Stimulated activated CD4-positive, alpha-beta T cell treated with anti-CD3 and anti-CD28 coated beads, Interleukin-1b, Interleukin-23, amount 100 ng/mL, for 1 hour (primary cell): Measurements from ENCODE around the gene NACC1.

Experiments used
- DNase-seq, 2 donors: peaks; one replicate each; pipeline ENCODE4 v3.0.0-alpha.2; 2020; ENCODE audit warnings: low read depth in 2 of 2

The NACC1 gene

GRCh38 chr19:13120817-13121216 is 2.8 kb downstream of the NACC1 start:
- DNase-seq: no peak

GRCh38 chr19:13121551-13122274 is 3.6 kb downstream of the NACC1 start:
- DNase-seq: no peak

GRCh38 chr19:13122275-13122878 is 4.3 kb downstream of the NACC1 start:
- DNase-seq: no peak

GRCh38 chr19:13122980-13123957 is 5.2 kb downstream of the NACC1 start:
- DNase-seq: no peak

- no peak for DNase-seq
These were observed 9.0 kb downstream of the NACC1 start for GRCh38 chr19:13127051-13127450.

GRCh38 chr19:13127811-13128575 is 9.9 kb downstream of the NACC1 start:
- no peak for DNase-seq

GRCh38 chr19:13128583-13128982 is 10.5 kb downstream of the NACC1 start:
- no peak for DNase-seq

- DNase-seq: no peak
These were observed 11.3 kb downstream of the NACC1 start for GRCh38 chr19:13129384-13129783.

GRCh38 chr19:13130886-13131490 is 12.9 kb downstream of the NACC1 start:
- no peak for DNase-seq

- no peak for DNase-seq
These were observed 14.6 kb downstream of the NACC1 start for GRCh38 chr19:13132471-13133180.

- DNase-seq: no peak
These were observed 15.3 kb downstream of the NACC1 start for GRCh38 chr19:13133241-13133870.

- no peak for DNase-seq
These were observed 16.6 kb downstream of the NACC1 start for GRCh38 chr19:13134626-13135025.

- no peak for DNase-seq
These were observed 17.3 kb downstream of the NACC1 start for GRCh38 chr19:13135068-13136062.

GRCh38 chr19:13137290-13137794 is 19.3 kb downstream of the NACC1 start:
- DNase-seq: no peak

GRCh38 chr19:13138171-13138915 is 20.3 kb downstream of the NACC1 start:
- DNase-seq: no peak

- no peak for DNase-seq
These were observed 20.8 kb downstream of the NACC1 start for GRCh38 chr19:13138916-13139198.

- DNase-seq: no peak
These were observed 21.7 kb downstream of the NACC1 start for GRCh38 chr19:13139633-13140311.
